ENCODE measurements around the gene TMEM143.

GRCh38 chr19:48385461-48386087 is 21.8 kb upstream of the TMEM143 start:
- TF ChIP-seq, protein P1, sequence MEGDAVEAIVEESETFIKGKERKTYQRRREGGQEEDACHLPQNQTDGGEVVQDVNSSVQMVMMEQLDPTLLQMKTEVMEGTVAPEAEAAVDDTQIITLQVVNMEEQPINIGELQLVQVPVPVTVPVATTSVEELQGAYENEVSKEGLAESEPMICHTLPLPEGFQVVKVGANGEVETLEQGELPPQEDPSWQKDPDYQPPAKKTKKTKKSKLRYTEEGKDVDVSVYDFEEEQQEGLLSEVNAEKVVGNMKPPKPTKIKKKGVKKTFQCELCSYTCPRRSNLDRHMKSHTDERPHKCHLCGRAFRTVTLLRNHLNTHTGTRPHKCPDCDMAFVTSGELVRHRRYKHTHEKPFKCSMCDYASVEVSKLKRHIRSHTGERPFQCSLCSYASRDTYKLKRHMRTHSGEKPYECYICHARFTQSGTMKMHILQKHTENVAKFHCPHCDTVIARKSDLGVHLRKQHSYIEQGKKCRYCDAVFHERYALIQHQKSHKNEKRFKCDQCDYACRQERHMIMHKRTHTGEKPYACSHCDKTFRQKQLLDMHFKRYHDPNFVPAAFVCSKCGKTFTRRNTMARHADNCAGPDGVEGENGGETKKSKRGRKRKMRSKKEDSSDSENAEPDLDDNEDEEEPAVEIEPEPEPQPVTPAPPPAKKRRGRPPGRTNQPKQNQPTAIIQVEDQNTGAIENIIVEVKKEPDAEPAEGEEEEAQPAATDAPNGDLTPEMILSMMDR (IDR thresholded peaks at IDR 0.05; ENCODE audit: extremely low read depth in 1 of 2, insufficient read depth in 1 of 2, low read depth in 1 of 2, low read length in 2 of 2) = no peak
- TF ChIP-seq POLR2AphosphoS5 (IDR thresholded peaks at IDR 0.05; ENCODE audit: insufficient read depth, low read depth, low read length) = no peak
- no peak for TF ChIP-seq POLR2A (IDR thresholded peaks at IDR 0.05; ENCODE audit: low read depth, low read length)
- no peak for TF ChIP-seq EZH2 (IDR thresholded peaks at IDR 0.05; ENCODE audit: borderline replicate concordance, low read depth, low read length, severe bottlenecking)
- no peak for TF ChIP-seq JUN (IDR thresholded peaks at IDR 0.05; ENCODE audit: borderline replicate concordance, insufficient read depth, insufficient read length, low read depth)
